Natural killer cell (primary cell): ENCODE data around the gene SLC6A18. TPM values are rescaled to one million over a fixed set of nuclear protein-coding genes. Genes with fewer than 3 reads are reported as not detected.

Source experiments
- ATAC-seq, 3 donors: fragments of 150-1000 bp in 2 of 3; fragments of 200-7000 bp in 1 of 3; cut with Tn5 transposase; 1 replicate in 1 of 3; 2 replicates in 2 of 3; pipeline ENCODE4 v1.10.0; 2021; ENCODE audit warnings: mild to moderate bottlenecking in 2 of 3, moderate library complexity in 2 of 3
- DNase-seq, 2 donors: peaks; one replicate each; pipeline versions ENCODE4 v3.0.0 to v3.0.0-alpha.2; 2013 to 2021; ENCODE audit warnings: mixed read lengths in 1 of 2
- H3K27ac ChIP-seq: one replicate; pipeline ENCODE4 v1.5.1; 2013; ENCODE audit warnings: mild to moderate bottlenecking, low read length
- H3K27me3 ChIP-seq: one replicate; pipeline ENCODE4 v1.6.1; 2013; ENCODE audit warnings: low read length; ENCODE audit not compliant: control insufficient read depth, insufficient read depth
- H3K36me3 ChIP-seq: one replicate; pipeline ENCODE4 v1.6.1; 2013; ENCODE audit warnings: low read length; ENCODE audit not compliant: control insufficient read depth, insufficient read depth
- H3K4me1 ChIP-seq: one replicate; pipeline ENCODE4 v1.6.1; 2013; ENCODE audit warnings: low read length; ENCODE audit not compliant: control insufficient read depth, insufficient read depth
- H3K4me3 ChIP-seq: one replicate; pipeline ENCODE4 v1.5.1; 2013; ENCODE audit warnings: low read length
- H3K9me3 ChIP-seq: one replicate; pipeline ENCODE4 v1.6.1; 2013; ENCODE audit warnings: low read length; ENCODE audit not compliant: control insufficient read depth, insufficient read depth
- H3K27ac Mint-ChIP-seq, 2 donors: one replicate each; pipeline ENCODE4 v1.8.0; 2022; ENCODE audit warnings: mild to moderate bottlenecking in 2 of 2, mixed read lengths in 2 of 2, moderate library complexity in 1 of 2
- H3K27me3 Mint-ChIP-seq, 2 donors: one replicate each; pipeline ENCODE4 v1.8.0; 2022; ENCODE audit warnings: low read depth in 2 of 2, mixed read lengths in 2 of 2
- H3K36me3 Mint-ChIP-seq: one replicate; pipeline ENCODE4 v1.8.0; 2022; ENCODE audit warnings: mixed read lengths
- H3K4me1 Mint-ChIP-seq, 2 donors: one replicate each; pipeline ENCODE4 v1.8.0; 2022; ENCODE audit warnings: mixed read lengths in 2 of 2
- H3K4me3 Mint-ChIP-seq: one replicate; pipeline ENCODE4 v1.8.0; 2022; ENCODE audit warnings: mild to moderate bottlenecking, moderate library complexity, mixed read lengths
- H3K9me3 Mint-ChIP-seq, 2 donors: one replicate each; pipeline ENCODE4 v1.8.0; 2022; ENCODE audit warnings: mixed read lengths in 2 of 2
- CTCF ChIP-seq: fragments of 200-600 bp; IDR thresholded peaks from one replicate; pipeline ENCODE4 v1.8.0; 2022; ENCODE audit warnings: antibody characterized with exemption
- WGBS: methylation state at CpG from one replicate; pipeline ENCODE4 v1.1.7; 2013; ENCODE audit warnings: missing lambda C conversion rate; ENCODE audit not compliant: insufficient coverage; 5-methylcytosine and 5-hydroxymethylcytosine counted together
- intact Hi-C: fragments of 100-400 bp; cut with micrococcal nuclease; formaldehyde crosslinking; loops from one replicate; pipeline ENCODE4 v1.14.2; 2022
- total RNA-seq, 4 donors: library from RNA; stranded (reverse); fragments of 120-200 nt in 1 of 4; gene quantifications; one replicate each; pipeline versions ENCODE4 v1.2.3 to v1.2.4, GENCODE V29; 2013 to 2022

The SLC6A18 gene
- total RNA-seq, 3 donors from 2014 or later (not counting 1 experiment from before 2014, with no cell fraction given), result not detected

- ATAC-seq (no peak), DNase-seq (no peak)
- Histone ChIP-seq H3K4me3 (no peak overlapping the region), H3K4me1 (peaks cover 17% of the 10 kb centered on the region), H3K36me3 (no peaks in the 10 kb centered on the region), H3K27ac (no peak overlapping the region), H3K27me3 (no peaks in the 10 kb centered on the region), H3K9me3 (no peaks in the 10 kb centered on the region)
- H3K36me3 Mint-ChIP-seq, result no peaks in the 10 kb centered on the region
- H3K9me3 Mint-ChIP-seq, result no peaks in the 10 kb centered on the region
- H3K27ac Mint-ChIP-seq, result no peak overlapping the region
- TF ChIP-seq CTCF, result no peak
- no peaks in the 10 kb centered on the region for H3K27me3 Mint-ChIP-seq
- WGBS, result 92% methylated on average over 34 of the region's 34 CpGs
- no peak overlapping the region for H3K4me3 Mint-ChIP-seq
- intact Hi-C loops, result no loop called here
- peaks cover 0 to 14% of the 10 kb centered on the region in 2 donors for H3K4me1 Mint-ChIP-seq
These were observed 54.4 kb downstream of the SLC6A18 start for GRCh38 chr5:1279443-1280151.

- Mint-ChIP-seq H3K4me1 (peaks cover 0 to 12% of the 10 kb centered on the region in 2 donors), H3K9me3 (no peaks in the 10 kb centered on the region), H3K4me3 (no peak overlapping the region), H3K36me3 (no peaks in the 10 kb centered on the region), H3K27ac (no peak overlapping the region), H3K27me3 (no peaks in the 10 kb centered on the region)
- 94% methylated on average over 32 of the region's 32 CpGs for WGBS
- H3K36me3 ChIP-seq, result no peaks in the 10 kb centered on the region
- H3K4me1 ChIP-seq, result peaks cover 17% of the 10 kb centered on the region
- H3K4me3 ChIP-seq, result no peak overlapping the region
- H3K27me3 ChIP-seq, result no peaks in the 10 kb centered on the region
- no peak for TF ChIP-seq CTCF
- intact Hi-C loops, result no loop called here
- ATAC-seq (no peak), DNase-seq (no peak)
- no peak overlapping the region for H3K27ac ChIP-seq
- no peaks in the 10 kb centered on the region for H3K9me3 ChIP-seq
These were observed 55.2 kb downstream of the SLC6A18 start for GRCh38 chr5:1280177-1281037.

- 91% methylated on average over 16 of the region's 16 CpGs for WGBS
- DNase-seq (no peak), ATAC-seq (no peak)
- Mint-ChIP-seq H3K4me3 (no peak overlapping the region), H3K27ac (no peak overlapping the region), H3K4me1 (peaks cover 0 to 5% of the 10 kb centered on the region in 2 donors), H3K27me3 (peaks cover 0 to 3% of the 10 kb centered on the region in 2 donors), H3K36me3 (no peaks in the 10 kb centered on the region), H3K9me3 (no peaks in the 10 kb centered on the region)
- Histone ChIP-seq H3K27me3 (no peaks in the 10 kb centered on the region), H3K27ac (no peak overlapping the region), H3K4me3 (no peak overlapping the region), H3K9me3 (no peaks in the 10 kb centered on the region), H3K4me1 (peaks cover 15% of the 10 kb centered on the region), H3K36me3 (no peaks in the 10 kb centered on the region)
- intact Hi-C loops, result no loop called here
- no peak for TF ChIP-seq CTCF
These were observed 56.1 kb downstream of the SLC6A18 start for GRCh38 chr5:1281038-1281882.
